ENCODE data around the gene ADAMTS1.

ADAMTS1 gene

DNA sequence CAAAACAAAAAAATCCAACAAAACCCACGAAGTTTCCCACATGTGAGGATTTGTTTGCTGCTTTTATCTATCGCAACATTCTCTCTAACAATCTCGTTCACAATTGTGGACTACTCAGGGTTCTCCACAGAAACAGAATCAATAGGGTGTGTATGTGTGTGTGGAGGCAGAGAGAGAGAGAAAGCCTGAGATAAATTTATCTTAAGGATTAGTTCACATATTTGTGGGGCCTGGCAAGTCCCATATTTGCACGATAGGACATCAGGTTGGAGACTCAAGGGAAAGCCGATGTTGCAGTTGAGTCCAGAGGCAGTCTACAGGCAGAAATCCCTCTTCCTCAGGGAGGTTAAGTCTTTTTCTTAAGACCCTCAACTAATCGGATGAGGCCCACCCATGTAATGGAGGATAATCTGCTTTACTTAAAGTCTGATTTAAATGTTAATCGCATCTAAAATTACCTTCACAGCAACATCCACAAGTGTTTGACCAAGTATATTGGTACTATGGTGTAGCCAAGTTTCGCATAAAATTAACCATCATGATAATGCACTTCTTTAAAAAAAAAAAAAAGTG lies 31.7 kb downstream of the ADAMTS1 start:
- DNase-seq (ENCODE audit: low spot score), result no peak

DNA sequence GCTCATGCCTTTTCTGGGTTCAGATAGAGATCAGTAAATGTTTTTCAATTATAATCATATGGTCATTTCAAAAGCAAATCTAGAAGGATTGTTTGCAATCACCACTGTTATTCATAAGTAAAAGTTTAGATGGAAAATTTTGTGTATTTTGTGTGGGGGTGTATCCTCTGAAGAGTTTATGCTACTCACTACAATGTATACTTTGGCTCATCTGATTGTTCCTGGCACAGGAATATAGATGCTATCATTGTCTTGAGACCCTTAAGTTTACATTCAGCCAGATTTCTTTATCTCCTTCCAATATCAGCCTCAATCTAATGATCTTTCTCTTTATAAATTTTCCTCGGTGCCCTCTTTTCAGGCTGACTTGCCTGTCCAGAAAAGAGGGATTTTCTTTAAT lies 33.0 kb downstream of the ADAMTS1 start:
- DNase-seq (ENCODE audit: low spot score), result no peak

DNA sequence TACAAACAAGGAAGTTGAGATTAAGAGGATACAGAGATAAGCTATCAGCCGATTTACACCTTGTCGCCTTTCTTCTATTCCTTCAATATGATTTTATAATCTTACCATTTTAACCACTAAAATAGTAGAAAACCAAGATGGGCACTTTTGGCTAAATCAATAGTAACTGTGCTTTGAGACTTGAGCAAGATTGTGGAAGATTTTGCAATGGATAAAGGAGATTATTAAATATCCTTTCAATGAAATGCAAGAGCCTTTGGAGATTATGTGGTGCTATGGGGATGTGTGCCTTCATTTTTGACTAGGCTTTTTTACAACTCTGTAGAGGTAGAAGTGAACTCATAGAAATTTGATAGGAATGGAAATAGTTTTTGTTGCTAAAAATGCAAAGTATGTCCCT lies 33.7 kb downstream of the ADAMTS1 start:
- no peak for DNase-seq (ENCODE audit: low spot score)

DNA sequence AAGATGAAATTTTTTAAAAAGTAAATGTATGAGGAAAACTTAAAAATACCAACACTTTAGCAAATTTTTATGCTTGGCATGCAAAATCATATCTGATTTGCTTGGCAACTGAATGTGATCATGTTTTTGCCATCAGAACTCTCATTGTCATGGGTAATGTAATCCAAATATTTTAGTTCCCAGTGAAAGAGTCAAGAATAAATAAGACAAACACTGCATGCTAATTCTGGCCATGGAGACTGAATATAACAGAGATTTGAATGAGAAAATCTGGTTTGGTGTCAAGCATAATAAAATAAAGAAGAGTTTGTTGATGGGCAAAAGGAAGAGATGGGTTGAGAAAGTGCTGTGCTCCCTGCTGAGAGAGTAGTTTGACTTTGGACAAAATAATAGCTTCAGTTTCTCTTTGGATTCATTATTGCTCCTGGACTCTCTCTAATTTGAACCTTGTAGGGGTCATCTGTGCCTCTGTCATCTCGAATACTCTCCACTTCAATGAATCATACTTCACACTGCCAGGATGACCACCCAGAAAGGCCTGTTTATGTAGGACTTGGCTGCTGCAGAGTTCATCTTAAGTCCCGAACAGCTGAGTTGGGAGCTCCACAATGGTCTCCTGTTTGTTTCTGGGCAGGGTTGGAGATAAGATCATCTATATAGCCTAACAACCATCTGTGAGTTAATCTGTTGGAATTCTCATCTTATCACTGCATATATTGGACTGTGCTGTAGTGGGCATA lies 34.4 kb downstream of the ADAMTS1 start:
- no peak for DNase-seq (ENCODE audit: low spot score)

DNA sequence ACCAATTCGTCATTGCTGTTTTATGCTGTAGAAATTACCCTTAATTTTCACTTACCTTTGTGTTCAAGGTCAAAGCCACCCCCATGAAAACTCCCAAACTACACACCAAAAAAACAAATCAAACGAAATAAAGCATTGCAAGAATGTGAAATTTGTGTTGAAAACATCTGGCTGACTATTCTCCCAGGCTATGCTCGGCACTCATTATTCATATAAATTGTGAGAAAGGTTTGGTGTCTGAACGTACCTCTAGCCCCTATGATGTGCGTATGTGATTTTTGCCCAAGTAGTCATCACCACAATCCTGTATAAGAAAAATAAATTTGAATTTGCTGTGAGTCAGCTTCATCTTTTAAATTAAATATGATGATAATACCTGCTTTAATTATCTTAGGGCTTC lies 34.9 kb downstream of the ADAMTS1 start:
- no peak for DNase-seq (ENCODE audit: low spot score)

DNA sequence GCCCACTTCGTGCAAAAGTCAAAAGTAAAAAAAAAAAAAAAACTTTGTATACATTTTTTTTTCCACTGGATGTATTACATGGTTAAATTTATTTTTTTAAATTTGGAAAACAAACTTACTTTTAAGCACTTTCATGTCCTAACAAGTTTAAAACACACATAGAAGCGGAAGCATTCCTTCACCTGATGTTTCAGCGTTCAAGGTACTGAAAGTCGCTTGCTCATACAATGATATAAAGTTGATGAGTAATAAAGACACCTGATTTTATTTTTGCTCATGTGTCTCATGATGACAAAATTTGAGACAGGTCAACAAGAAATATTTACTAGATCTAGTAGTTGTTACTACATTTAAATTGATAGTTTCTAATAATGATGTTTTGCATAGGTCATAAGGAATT lies 35.5 kb downstream of the ADAMTS1 start:
- no peak for DNase-seq (ENCODE audit: low spot score)

DNA sequence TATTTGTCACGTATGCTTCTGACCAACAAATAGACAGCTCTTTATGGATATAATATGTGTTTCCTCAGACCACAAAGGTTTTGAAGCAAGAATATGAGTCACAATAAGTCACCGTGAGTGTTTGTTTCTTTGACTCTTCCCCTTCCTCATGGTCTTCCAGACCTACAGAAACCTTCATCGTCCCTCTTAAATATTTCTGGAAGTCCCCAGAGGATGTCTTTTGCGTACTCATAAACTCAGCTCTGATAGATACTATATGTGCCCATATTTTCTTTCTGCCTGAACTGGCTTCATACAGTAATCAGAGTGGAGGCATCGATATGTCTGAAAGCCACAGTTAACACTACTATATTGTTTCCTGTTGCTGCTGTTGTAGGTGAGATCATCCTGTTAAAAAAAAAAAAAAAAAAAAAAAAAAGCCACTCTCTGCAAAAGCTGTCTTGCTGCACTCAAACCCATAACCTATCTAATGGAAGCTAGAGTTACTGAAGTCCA lies 38.4 kb downstream of the ADAMTS1 start:
- DNase-seq (ENCODE audit: low spot score), result no peak

DNA sequence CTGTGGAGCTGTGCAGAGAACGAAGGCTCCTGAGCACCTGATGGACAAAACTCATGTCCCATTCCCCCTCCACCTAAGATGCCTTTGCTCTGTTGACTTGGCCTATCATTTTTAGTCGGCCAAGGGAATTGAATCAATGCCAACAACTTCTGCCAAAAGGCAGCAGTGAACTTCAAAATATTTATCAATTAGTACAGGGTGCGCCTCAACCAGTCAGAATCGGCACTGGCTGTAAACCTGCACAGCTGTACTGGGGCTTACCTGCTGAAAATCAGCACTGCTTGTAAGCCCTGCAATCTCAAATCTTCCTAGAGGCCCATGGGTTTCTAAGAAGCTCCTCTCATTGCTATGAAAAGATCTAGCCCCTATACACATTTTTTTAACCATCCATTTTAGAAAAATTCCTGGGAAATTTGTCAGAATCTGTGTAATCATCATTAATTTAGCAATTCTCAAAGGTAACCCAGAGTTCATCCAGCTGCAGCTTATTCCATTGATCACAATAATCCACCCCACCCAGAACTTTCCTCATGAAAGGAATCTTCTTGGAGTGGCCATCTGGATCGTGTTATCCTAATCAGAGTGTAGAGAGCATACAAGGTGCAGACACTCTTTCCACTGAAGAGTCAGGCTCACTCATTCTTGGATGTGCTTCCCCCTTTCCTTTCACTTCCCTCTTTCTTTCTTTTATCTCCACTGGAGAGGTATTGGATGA lies 40.2 kb downstream of the ADAMTS1 start:
- DNase-seq (ENCODE audit: low spot score), result peak; percentile 36

DNA sequence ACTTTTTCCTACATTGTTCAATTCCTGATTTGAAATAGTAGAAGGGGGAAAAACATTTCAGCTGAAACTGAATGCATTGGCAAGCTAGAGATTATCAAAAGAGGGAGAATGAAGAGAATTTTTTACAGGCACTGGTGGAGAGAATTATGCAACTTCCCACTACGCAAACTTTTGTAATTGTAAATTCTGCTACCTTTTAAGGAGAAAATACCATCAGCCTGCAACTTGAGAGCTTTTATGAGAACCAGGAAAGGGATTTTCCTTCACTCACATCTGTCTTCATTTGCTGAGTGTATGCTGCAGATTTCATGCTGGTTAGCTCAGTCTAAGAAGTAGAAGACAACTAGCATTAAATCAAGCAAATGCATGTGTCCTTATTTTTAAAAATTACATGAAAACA lies 43.7 kb downstream of the ADAMTS1 start:
- no peak for DNase-seq (ENCODE audit: low spot score)

DNA sequence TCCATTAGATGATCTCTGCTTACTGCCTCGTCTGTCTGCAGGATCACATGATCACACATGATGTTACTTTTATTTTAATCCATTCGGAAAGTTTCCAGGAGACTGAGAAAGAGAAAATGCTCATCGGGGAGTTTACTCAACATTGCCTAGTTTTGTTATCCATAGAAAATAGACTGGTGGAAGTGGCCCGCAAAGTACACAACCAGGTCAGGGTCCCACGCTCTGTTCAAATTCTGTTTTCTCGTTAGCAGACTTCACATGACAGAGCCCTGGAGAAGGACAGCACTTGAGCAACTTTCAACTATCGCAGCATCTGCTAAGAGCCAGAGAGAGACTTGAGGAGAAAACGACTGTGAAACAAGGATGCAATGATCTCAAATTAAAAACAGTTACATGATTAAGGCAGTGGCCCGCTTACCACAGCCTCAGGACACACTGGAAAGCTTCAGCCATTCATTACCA lies 44.2 kb downstream of the ADAMTS1 start:
- no peak for DNase-seq (ENCODE audit: low spot score)

DNA sequence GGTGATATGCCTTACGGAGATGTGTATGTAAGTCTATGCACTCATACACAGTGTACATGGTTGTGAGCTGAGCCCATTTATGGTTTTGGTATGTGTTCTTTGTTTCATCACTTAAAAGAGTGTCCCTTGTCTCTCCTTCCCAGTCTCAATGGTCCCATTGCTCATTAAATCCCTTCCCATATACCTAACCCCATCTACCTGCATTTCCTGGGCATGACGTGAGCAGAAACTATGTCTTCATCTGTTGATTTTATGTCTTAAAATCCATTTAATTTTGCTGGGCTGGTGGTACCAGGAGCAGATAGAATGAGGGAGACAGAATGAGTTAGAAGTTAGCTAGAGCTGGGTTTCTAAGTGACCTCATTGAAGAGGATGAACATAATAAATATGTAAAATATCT lies 44.8 kb downstream of the ADAMTS1 start:
- no peak for DNase-seq (ENCODE audit: low spot score)

DNA sequence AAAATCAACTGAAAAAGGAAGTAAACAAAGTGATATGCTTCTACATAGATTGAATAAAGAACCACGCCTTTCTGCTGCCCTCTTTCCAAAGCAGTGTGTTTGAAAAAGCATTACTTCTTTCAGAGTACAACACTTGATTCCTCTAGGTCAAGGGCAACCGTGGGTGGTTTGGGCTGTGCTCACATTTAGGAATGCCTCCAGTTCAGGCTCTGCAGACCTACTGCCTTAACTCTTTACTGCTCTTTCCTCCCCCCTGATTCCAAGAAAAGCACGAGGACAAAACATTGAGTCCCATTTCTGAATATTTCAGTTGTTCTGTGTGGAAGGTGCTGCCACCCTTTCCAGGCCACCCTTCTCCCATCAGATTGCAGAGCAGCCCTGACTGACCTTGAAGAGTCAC lies 45.2 kb downstream of the ADAMTS1 start:
- no peak for DNase-seq (ENCODE audit: low spot score)

DNA sequence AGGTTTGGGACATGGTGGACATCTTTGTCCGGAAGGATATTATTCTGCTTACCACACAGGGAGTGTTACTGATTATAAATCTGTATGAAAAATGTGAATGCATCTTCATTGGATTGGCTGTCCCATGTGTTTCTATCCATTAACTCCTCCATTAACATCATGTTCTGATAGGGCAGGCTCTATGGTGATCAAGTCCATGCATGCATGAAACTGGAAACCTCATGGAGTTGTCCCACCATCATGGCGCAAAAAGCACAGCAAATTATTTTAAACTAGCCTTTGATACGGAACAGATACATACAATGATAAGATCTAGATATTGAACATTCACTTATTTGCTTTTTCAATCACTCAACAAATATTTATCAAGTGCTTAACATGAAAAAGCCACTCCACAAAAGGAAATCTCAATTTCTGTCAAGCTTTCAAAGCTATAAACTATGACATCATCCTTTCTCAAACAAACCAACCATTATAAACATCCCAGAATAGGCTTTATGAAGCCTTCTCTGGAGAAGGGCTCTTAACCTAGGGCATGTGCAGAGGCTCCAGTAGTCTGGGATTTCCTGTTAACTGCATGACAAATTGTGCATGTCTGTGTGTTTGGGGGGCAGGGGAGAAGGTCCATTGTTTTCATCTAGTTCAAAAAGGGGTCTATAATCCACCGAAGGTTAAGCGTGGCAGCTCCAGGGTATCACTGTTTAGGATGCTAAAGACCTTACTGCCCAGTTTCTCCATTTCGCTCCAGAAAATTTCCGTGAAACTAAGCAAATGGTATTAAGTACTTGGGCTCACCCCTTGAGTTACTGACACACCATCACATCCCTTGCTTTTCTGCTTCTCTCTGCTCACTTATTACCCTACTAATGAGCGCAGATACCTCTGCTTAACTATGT lies 46.1 kb downstream of the ADAMTS1 start:
- DNase-seq (ENCODE audit: low spot score), result no peak

DNA sequence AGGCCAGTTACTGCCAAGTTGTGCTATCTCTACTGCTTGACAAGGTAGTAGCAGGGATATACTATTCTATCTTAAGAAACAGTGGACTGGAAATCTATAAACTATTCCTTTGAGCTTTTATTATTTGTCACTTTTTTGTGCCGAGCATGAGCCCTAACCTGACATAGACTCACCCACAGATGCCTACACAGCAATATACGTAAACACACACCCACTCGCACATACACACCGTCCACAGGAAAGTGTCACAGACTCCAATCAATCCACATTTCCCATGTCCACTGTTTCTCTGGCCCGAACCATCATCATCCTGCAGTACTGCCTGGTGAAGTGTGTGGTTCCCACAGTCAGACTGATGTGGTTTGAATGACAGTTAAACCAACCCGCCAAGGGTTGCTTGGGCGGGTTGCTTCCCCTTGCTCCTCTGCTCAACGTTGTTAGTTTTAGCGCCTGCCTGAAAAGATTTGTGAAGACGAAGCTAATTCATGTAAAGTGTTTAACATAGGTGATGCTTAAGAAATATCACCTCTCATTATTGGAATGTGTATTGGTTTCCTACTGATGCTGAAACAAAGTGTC lies 47.2 kb downstream of the ADAMTS1 start:
- DNase-seq (ENCODE audit: low spot score), result no peak

DNA sequence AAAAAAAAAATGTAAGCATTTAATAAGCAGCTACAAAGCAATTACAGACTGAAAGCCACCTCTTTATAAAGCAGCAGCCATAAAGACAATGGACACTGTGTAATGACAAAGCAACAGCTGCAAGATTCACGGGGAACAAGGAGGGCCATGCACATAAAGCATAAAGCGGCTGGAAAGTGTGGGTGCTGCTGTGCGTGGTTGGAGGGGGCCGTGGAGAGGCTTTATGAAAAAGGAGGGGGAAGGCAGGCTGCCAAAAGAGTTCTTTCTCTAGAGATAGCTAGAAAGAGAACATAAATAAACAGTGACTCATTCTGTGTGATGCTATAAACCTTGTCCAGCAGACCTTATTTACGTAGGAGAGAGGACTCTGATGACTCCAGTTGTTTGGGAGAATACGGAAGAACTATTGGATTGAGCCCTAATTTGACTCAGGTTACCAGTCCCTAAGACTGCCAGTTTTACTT lies 49.3 kb downstream of the ADAMTS1 start:
- DNase-seq (ENCODE audit: low spot score), result no peak

DNA sequence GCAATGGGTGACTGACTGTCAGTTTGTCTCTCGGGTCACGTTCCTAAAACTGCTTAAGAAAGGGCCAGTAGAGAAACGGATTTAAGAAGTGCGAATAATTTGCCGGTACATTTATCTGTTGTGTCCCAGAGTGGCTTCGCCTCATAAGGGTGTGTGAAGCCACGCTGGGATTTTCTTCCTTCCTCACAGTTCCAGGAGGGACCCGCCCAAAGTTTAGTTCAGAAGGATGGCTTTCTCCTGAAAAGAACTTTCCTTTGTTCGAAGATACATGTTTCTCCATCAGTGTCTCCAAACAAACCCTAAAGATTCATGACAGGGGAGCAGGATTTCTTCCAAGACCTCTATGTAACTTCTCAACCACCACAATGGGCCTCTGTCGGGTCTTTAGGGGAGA lies 49.8 kb downstream of the ADAMTS1 start:
- DNase-seq (ENCODE audit: low spot score), result no peak

DNA sequence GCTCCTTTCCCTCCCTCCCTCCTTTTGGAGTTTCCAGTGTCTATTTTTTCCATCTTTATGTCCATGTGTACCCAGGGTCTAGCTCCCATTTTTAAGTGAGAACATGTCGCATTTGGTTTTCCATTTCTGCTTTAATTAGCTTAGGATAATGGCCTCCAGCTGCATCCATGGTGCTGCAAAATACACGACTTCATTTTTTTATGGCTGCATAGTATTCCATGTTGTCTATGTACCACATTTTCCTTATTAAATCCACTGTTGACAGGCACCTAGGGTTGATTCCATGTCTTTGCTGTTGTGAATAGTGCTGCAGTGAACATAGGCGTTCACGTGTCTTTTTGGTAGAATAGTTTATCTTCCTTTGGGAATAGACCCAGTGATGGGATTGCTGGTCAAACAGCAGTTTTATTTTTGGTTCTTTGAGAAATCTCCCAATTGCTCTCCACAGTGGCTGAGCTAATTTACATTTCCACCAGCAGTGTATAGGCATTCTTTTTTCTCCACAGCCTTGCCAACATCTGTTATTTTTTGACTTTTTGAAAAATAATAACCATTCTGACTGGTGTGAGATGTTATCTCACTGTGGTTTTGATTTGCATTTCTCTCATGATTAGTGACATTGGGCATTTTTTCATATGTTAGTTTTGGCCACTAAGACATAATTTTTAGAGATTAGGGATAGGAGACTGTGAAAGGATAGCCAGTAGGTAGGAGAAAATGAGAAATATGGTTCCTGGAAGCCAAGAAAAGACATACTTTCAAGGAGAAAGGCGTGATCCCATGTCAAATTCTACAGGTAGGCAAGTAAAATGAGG lies 50.4 kb downstream of the ADAMTS1 start:
- no peak for DNase-seq (ENCODE audit: low spot score)

DNA sequence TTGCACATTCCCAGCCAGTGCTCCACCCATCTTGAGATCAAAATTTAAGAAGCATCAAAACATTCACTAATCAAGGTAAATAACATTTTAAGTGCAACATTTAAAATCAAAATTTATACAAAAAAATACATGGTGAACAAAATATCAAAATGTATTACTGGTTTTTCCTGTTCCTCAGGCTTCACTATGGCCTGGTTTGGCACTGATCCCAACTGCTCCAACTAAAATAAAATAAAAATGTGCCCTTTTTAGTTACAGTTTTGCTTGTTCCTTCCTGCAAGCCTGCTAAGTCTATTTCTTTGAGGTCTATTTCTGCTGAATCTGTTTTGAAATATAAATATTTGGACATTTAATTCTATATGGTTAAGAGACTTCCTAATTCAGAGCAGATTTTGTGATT lies 54.9 kb downstream of the ADAMTS1 start:
- DNase-seq (ENCODE audit: low spot score), result no peak

DNA sequence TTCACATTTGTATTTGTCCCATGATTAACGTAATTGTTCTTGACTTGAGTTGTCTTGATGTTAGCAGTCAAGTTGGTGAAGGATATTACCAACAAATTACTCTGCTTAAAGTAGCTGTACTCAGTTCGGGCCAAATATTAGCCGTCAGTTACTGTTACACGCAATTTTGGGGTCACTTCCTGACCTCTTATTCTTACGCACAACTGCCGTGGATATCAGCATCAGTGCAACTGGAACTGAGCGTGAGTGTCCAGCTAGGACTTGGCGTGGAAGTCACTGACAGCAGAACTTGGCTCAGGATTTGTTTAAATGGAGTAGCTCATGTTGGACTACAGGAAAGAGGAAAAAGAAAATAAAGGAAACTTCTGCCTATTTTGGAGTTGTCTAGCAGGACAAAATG lies 56.4 kb downstream of the ADAMTS1 start:
- DNase-seq (ENCODE audit: low spot score), result no peak
